H9 (cell line): ENCODE measurements around the gene CCDC158. TPM values are rescaled to one million over a fixed set of nuclear protein-coding genes. Genes with fewer than 3 reads are reported as not detected.

Experiments
- DNase-seq: peaks from one replicate; pipeline ENCODE4 v3.0.0-alpha.2; 2017
- H2AFZ ChIP-seq: one replicate; pipeline ENCODE4 v1.6.1; 2013; ENCODE audit warnings: mild to moderate bottlenecking, low read length, control low read depth, moderate library complexity
- H2AK5ac ChIP-seq: 2 replicates; pipeline ENCODE4 v1.6.1; 2013; ENCODE audit warnings: low read length, control low read depth, mixed read lengths; ENCODE audit not compliant: insufficient read length
- H2BK120ac ChIP-seq: one replicate; pipeline ENCODE4 v1.6.1; 2013; ENCODE audit warnings: low read depth, mild to moderate bottlenecking, low read length, control low read depth, inconsistent platforms; ENCODE audit not compliant: poor library complexity, severe bottlenecking
- H2BK12ac ChIP-seq: 2 replicates; pipeline ENCODE4 v1.6.1; 2013; ENCODE audit warnings: low read length, control low read depth, mixed read lengths, low read depth; ENCODE audit not compliant: insufficient read length
- H2BK15ac ChIP-seq: 2 replicates; pipeline ENCODE4 v1.6.1; 2013; ENCODE audit warnings: low read depth, low read length, control low read depth
- H2BK20ac ChIP-seq: one replicate; pipeline ENCODE4 v1.6.1; 2013; ENCODE audit warnings: low read depth, mild to moderate bottlenecking, low read length, control low read depth, inconsistent platforms; ENCODE audit not compliant: poor library complexity, severe bottlenecking
- H2BK5ac ChIP-seq: 2 replicates; pipeline ENCODE4 v1.6.1; 2013; ENCODE audit warnings: low read length, control low read depth, mixed read lengths; ENCODE audit not compliant: insufficient read length
- H3K14ac ChIP-seq: 2 replicates; pipeline ENCODE4 v1.6.1; 2013; ENCODE audit warnings: low read length, control low read depth; ENCODE audit not compliant: insufficient read depth
- H3K18ac ChIP-seq: 2 replicates; pipeline ENCODE4 v1.6.1; 2013; ENCODE audit warnings: low read depth, mild to moderate bottlenecking, mixed read lengths, low read length, control low read depth; ENCODE audit not compliant: insufficient read length
- H3K23ac ChIP-seq: 2 replicates; pipeline ENCODE4 v1.6.1; 2013; ENCODE audit warnings: low read length, control low read depth, mixed read lengths, low read depth; ENCODE audit not compliant: insufficient read length
- H3K23me2 ChIP-seq: 2 replicates; pipeline ENCODE4 v1.6.1; 2013; ENCODE audit warnings: low read depth, mild to moderate bottlenecking, mixed read lengths, low read length, control low read depth; ENCODE audit not compliant: insufficient read length, poor library complexity, severe bottlenecking
- H3K27ac ChIP-seq: 2 replicates; pipeline ENCODE4 v1.5.1; 2013; ENCODE audit warnings: low read length, control low read depth, mixed read lengths, low read depth; ENCODE audit not compliant: insufficient read length
- H3K27me3 ChIP-seq: 2 replicates; pipeline ENCODE4 v1.6.1; 2013; ENCODE audit warnings: low read length, control low read depth, inconsistent platforms; ENCODE audit not compliant: insufficient read depth
- H3K4ac ChIP-seq: 2 replicates; pipeline ENCODE4 v1.6.1; 2013; ENCODE audit warnings: low read depth, mild to moderate bottlenecking, control low read depth, inconsistent platforms, low read length, moderate library complexity
- H3K4me1 ChIP-seq: 2 replicates; pipeline ENCODE4 v1.6.1; 2013; ENCODE audit warnings: low read length, control low read depth, inconsistent platforms; ENCODE audit not compliant: insufficient read depth
- H3K4me2 ChIP-seq: 2 replicates; pipeline ENCODE4 v1.6.1; 2013; ENCODE audit warnings: low read length, control low read depth, mixed read lengths; ENCODE audit not compliant: insufficient read length, insufficient read depth
- H3K56ac ChIP-seq: 2 replicates; pipeline ENCODE4 v1.6.1; 2013; ENCODE audit warnings: low read depth, mild to moderate bottlenecking, mixed read lengths, low read length, control low read depth; ENCODE audit not compliant: insufficient read length
- H3K79me1 ChIP-seq: 2 replicates; pipeline ENCODE4 v1.6.1; 2013; ENCODE audit warnings: low read depth, mild to moderate bottlenecking, moderate library complexity, low read length, control low read depth, inconsistent platforms; ENCODE audit not compliant: insufficient read depth, poor library complexity, severe bottlenecking
- H3K79me2 ChIP-seq: 2 replicates; pipeline ENCODE4 v1.6.1; 2013; ENCODE audit warnings: low read length, control low read depth, inconsistent platforms; ENCODE audit not compliant: insufficient read depth
- H3K9ac ChIP-seq: 2 replicates; pipeline ENCODE4 v1.6.1; 2013; ENCODE audit warnings: low read length, control low read depth, mixed read lengths; ENCODE audit not compliant: insufficient read length; ENCODE audit errors: extremely low read depth
- H3K9me3 ChIP-seq: one replicate; pipeline ENCODE4 v1.6.1; 2013; ENCODE audit warnings: low read depth, low read length, inconsistent platforms; ENCODE audit not compliant: control insufficient read depth
- H3T11ph ChIP-seq: one replicate; pipeline ENCODE4 v1.6.1; 2013; ENCODE audit warnings: mild to moderate bottlenecking, low read length, control low read depth, inconsistent platforms
- H4K20me1 ChIP-seq: one replicate; pipeline ENCODE4 v1.6.1; 2013; ENCODE audit not compliant: control insufficient read depth, insufficient read length, insufficient read depth
- H4K5ac ChIP-seq: 2 replicates; pipeline ENCODE4 v1.6.1; 2013; ENCODE audit warnings: low read depth, mild to moderate bottlenecking, mixed read lengths, low read length, control low read depth; ENCODE audit not compliant: insufficient read length
- H4K8ac ChIP-seq: replicated peaks from 2 replicates; pipeline ENCODE4 v1.6.1; 2013; ENCODE audit warnings: low read length, control low read depth, mixed read lengths, low read depth; ENCODE audit not compliant: insufficient read length
- H4K91ac ChIP-seq: 2 replicates; pipeline ENCODE4 v1.6.1; 2013; ENCODE audit warnings: low read depth, mild to moderate bottlenecking, moderate library complexity, mixed read lengths, low read length, control low read depth; ENCODE audit not compliant: insufficient read length
- H3K27ac Mint-ChIP-seq, 3 experiments: 2 replicates in 2 of 3; 3 replicates in 1 of 3; pipeline ENCODE4 v1.8.0; 2020 to 2021; ENCODE audit warnings: mixed read lengths in 3 of 3, mild to moderate bottlenecking in 1 of 3, moderate library complexity in 1 of 3
- H3K27me3 Mint-ChIP-seq: 2 replicates; pipeline ENCODE4 v1.8.0; 2021; ENCODE audit warnings: low read depth, mild to moderate bottlenecking, moderate library complexity, mixed read lengths
- H3K36me3 Mint-ChIP-seq, 3 experiments: 2 replicates in 2 of 3; 3 replicates in 1 of 3; pipeline ENCODE4 v1.8.0; 2020 to 2021; ENCODE audit warnings: low read depth in 3 of 3, mixed read lengths in 3 of 3; ENCODE audit not compliant: insufficient read depth in 1 of 3
- H3K4me1 Mint-ChIP-seq, 2 experiments: 2 replicates each; pipeline ENCODE4 v1.8.0; 2020; ENCODE audit warnings: mixed read lengths in 2 of 2
- H3K4me3 Mint-ChIP-seq, 2 experiments: 2 replicates in 1 of 2; 3 replicates in 1 of 2; pipeline ENCODE4 v1.8.0; 2020 to 2021; ENCODE audit warnings: mild to moderate bottlenecking in 2 of 2, mixed read lengths in 2 of 2, moderate library complexity in 1 of 2
- H3K9me3 Mint-ChIP-seq, 2 experiments: 2 replicates in 1 of 2; 3 replicates in 1 of 2; pipeline ENCODE4 v1.8.0; 2020; ENCODE audit warnings: mild to moderate bottlenecking in 2 of 2, mixed read lengths in 2 of 2, moderate library complexity in 1 of 2
- WGBS: extraction: QIAGEN DNeasy Blood & Tissue Kit; methylation state at CpG from one replicate; pipeline ENCODE4 v1.1.7; 2013; ENCODE audit warnings: missing lambda C conversion rate, low lambda C conversion rate, mixed read lengths; ENCODE audit not compliant: insufficient read length; ENCODE audit errors: extremely low coverage; 5-methylcytosine and 5-hydroxymethylcytosine counted together
- total RNA-seq: library from RNA; stranded (reverse); gene quantifications from 2 replicates; pipeline ENCODE4 v1.2.1, GENCODE V29; 2021
- TF ChIP-seq, protein P1 (sequence below): fragments of 200-600 bp; sonication (generic); conservative IDR thresholded peaks from 3 replicates; pipeline ENCODE4 v1.8.0; 2021; ENCODE audit warnings: antibody characterized with exemption, mild to moderate bottlenecking

The CCDC158 gene
- total RNA-seq, 1 experiment from 2014 or later: not detected

DNA sequence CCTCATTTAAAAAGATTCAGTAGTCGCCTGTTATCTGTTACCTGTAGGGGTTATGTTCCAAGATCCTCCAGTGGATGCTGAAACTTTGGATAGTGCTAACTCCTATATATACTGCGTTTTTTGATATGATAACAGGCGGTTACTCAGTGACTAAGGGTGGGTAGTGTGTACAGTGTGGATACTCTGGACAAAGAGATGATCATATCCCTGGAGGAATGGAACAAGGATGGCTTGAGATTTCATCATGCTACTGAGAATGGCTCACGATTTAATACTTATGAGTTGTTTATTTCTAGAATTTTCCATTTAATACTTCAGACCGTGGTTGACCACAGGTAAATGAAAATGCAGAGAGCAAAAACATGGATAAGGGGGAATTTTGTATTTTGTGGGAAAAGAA, 147.9 kb downstream of the CCDC158 start:
- Mint-ChIP-seq H3K27ac (no peak overlapping the region), H3K4me1 (no peaks in the 10 kb centered on the region), H3K27me3 (no peaks in the 10 kb centered on the region), H3K36me3 (no peaks in the 10 kb centered on the region), H3K4me3 (no peak overlapping the region), H3K9me3 (no peaks in the 10 kb centered on the region; a peak in 1 of 5 replicates)
- TF ChIP-seq, protein P1, sequence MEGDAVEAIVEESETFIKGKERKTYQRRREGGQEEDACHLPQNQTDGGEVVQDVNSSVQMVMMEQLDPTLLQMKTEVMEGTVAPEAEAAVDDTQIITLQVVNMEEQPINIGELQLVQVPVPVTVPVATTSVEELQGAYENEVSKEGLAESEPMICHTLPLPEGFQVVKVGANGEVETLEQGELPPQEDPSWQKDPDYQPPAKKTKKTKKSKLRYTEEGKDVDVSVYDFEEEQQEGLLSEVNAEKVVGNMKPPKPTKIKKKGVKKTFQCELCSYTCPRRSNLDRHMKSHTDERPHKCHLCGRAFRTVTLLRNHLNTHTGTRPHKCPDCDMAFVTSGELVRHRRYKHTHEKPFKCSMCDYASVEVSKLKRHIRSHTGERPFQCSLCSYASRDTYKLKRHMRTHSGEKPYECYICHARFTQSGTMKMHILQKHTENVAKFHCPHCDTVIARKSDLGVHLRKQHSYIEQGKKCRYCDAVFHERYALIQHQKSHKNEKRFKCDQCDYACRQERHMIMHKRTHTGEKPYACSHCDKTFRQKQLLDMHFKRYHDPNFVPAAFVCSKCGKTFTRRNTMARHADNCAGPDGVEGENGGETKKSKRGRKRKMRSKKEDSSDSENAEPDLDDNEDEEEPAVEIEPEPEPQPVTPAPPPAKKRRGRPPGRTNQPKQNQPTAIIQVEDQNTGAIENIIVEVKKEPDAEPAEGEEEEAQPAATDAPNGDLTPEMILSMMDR: no peak
- no peak overlapping the region for H2AK5ac ChIP-seq
- no peak overlapping the region for H3K23ac ChIP-seq
- no peak overlapping the region for H3K56ac ChIP-seq
- no CpG with 5 or more reads among the region's 5 CpGs for WGBS
- no peak overlapping the region for H4K5ac ChIP-seq
- H2AFZ ChIP-seq: no peak overlapping the region
- no peak overlapping the region for H3K4ac ChIP-seq
- no peak for DNase-seq
- no peak overlapping the region for H2BK120ac ChIP-seq
- H3K79me2 ChIP-seq: no peaks in the 10 kb centered on the region
- no peak overlapping the region for H3K9ac ChIP-seq
- no peak overlapping the region for H2BK5ac ChIP-seq
- no peaks in the 10 kb centered on the region for H3K23me2 ChIP-seq
- H4K91ac ChIP-seq: no peak overlapping the region
- no peak overlapping the region for H4K8ac ChIP-seq
- H3K27ac ChIP-seq: no peak overlapping the region
- no peak overlapping the region for H3K4me2 ChIP-seq
- no peaks in the 10 kb centered on the region for H3K9me3 ChIP-seq
- no peaks in the 10 kb centered on the region for H3K27me3 ChIP-seq
- H3T11ph ChIP-seq: no peak overlapping the region
- no peak overlapping the region for H2BK20ac ChIP-seq
- no peak overlapping the region for H3K14ac ChIP-seq
- H3K79me1 ChIP-seq: no peaks in the 10 kb centered on the region
- no peak overlapping the region for H3K18ac ChIP-seq
- H4K20me1 ChIP-seq: no peaks in the 10 kb centered on the region
- H2BK15ac ChIP-seq: no peak overlapping the region
- no peak overlapping the region for H2BK12ac ChIP-seq
- H3K4me1 ChIP-seq: no peaks in the 10 kb centered on the region
